Choroid plexus epithelial cell (primary cell): ENCODE results near the gene CDS1.
A peak's percentile ranks its signal among the peaks of the same experiment; 100 is the strongest.

Experiments used
- DNase-seq: peaks from one replicate; pipeline ENCODE4 v3.0.0-alpha.2; 2010; ENCODE audit warnings: low read depth
- H3K4me3 ChIP-seq: 2 replicates; pipeline ENCODE4 v1.5.1; 2011; ENCODE audit warnings: low read depth, mild to moderate bottlenecking, control low read depth, low read length, moderate library complexity
- CTCF ChIP-seq: conservative IDR thresholded peaks from 2 replicates; pipeline ENCODE4 v1.5.1; 2011; ENCODE audit warnings: low read depth, mild to moderate bottlenecking, control low read depth, inconsistent platforms, low read length, moderate library complexity

The CDS1 gene

GRCh38 chr4:84631573-84631972 is 48.6 kb downstream of the CDS1 start:
- TF ChIP-seq CTCF = no peak
- H3K4me3 ChIP-seq = no peak overlapping the region
- DNase-seq = peak; percentile 51

DNA sequence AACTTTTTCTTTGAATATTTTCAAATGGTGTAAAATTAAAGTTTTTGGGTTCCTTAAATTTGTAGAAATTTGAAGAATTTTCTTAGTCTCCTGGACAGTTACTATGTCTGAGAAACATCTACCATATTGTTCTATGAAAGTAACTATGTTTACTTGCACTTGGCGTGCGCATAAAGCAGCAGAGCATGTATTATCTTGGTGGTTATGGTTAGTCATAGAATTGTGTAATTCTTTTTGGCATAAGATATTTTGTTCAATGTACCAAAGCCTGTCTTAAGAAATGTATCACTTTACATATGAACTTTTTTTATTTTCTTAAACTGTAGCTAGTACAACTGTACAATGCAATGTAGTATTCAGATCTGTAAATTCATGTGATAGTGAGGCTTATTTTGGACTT is 49.2 kb downstream of the CDS1 start:
- peak; percentile 93 for DNase-seq
- H3K4me3 ChIP-seq = no peak overlapping the region
- TF ChIP-seq CTCF = no peak

DNA sequence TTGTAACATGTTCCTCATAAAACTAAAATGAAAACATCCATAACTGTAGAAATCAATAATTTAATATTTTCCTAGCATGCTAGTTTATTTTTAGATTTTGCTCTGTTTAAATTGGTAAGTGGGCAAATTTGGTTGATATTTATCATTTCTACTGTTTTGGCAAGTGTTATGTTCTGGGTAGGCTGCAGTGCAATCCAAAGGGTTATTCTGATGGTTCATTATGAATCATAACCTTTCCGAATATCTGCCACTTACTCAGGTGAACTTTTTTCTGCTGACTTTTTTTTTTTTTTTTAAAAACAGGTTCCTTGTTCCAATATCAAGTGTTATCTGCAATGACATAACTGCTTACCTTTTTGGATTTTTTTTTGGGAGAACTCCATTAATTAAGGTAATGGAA is 52.0 kb downstream of the CDS1 start:
- TF ChIP-seq CTCF = no peak
- DNase-seq = no peak
- H3K4me3 ChIP-seq = no peak overlapping the region

GRCh38 chr4:84638092-84638491 is 55.2 kb downstream of the CDS1 start:
- no peak overlapping the region for H3K4me3 ChIP-seq
- DNase-seq = no peak
- TF ChIP-seq CTCF = no peak

GRCh38 chr4:84639145-84639544 is 56.2 kb downstream of the CDS1 start:
- DNase-seq = no peak
- no peak overlapping the region for H3K4me3 ChIP-seq
- no peak for TF ChIP-seq CTCF

- H3K4me3 ChIP-seq = no peak overlapping the region
- TF ChIP-seq CTCF = no peak
- no peak for DNase-seq
Measured at GRCh38 chr4:84644087-84644486, 61.2 kb downstream of the CDS1 start.

GRCh38 chr4:84647312-84647884 is 64.5 kb downstream of the CDS1 start:
- no peak for TF ChIP-seq CTCF
- H3K4me3 ChIP-seq = no peak overlapping the region
- peak; percentile 84 for DNase-seq
